Measurements from ENCODE around the gene SP1.
"Not testable (repeated sequence)": the region's sequence is repeated elsewhere in the genome, so short reads cannot be mapped to it uniquely, and the experiment has no call there.

The SP1 gene

GRCh38 chr12:53413485-53414204 lies 33.7 kb downstream of the SP1 start:
- DNase-seq (ENCODE audit: low spot score): no peak

GRCh38 chr12:53414756-53415417 lies 34.9 kb downstream of the SP1 start:
- no peak for DNase-seq (ENCODE audit: low spot score)

- not testable (repeated sequence) for DNase-seq (ENCODE audit: low spot score)
Measured at GRCh38 chr12:53415752-53416389, 35.9 kb downstream of the SP1 start.

GRCh38 chr12:53417291-53417816 lies 37.4 kb downstream of the SP1 start:
- DNase-seq (ENCODE audit: low spot score): not testable (repeated sequence)

- DNase-seq (ENCODE audit: low spot score): no peak
Measured at GRCh38 chr12:53418221-53418620, 38.2 kb downstream of the SP1 start.

GRCh38 chr12:53419756-53420155 lies 39.8 kb downstream of the SP1 start:
- no peak for DNase-seq (ENCODE audit: low spot score)

- DNase-seq (ENCODE audit: low spot score): not testable (repeated sequence)
Measured at GRCh38 chr12:53422247-53422646, 42.3 kb downstream of the SP1 start.

GRCh38 chr12:53423597-53423996 lies 43.6 kb downstream of the SP1 start, which contains the start of gene AMHR2:
AMHR2 (plus strand) TSS chr12:53423855; CDS start chr12:53423935, 80 bp downstream.
- no peak for DNase-seq (ENCODE audit: low spot score)

GRCh38 chr12:53424626-53425514 lies 44.9 kb downstream of the SP1 start:
- no peak for DNase-seq (ENCODE audit: low spot score)

GRCh38 chr12:53425515-53426150 lies 45.7 kb downstream of the SP1 start:
- no peak for DNase-seq (ENCODE audit: low spot score)

- peak; percentile 85 for DNase-seq (ENCODE audit: low spot score)
Measured at GRCh38 chr12:53427905-53428594, 48.1 kb downstream of the SP1 start.

GRCh38 chr12:53428741-53429140 lies 48.8 kb downstream of the SP1 start:
- DNase-seq (ENCODE audit: low spot score): no peak

GRCh38 chr12:53430116-53430515 lies 50.1 kb downstream of the SP1 start:
- no peak for DNase-seq (ENCODE audit: low spot score)

- DNase-seq (ENCODE audit: low spot score): no peak
Measured at GRCh38 chr12:53431187-53431586, 51.2 kb downstream of the SP1 start.

GRCh38 chr12:53435326-53435725 lies 55.4 kb downstream of the SP1 start:
- DNase-seq (ENCODE audit: low spot score): not testable (repeated sequence)

GRCh38 chr12:53439582-53439981 lies 59.6 kb downstream of the SP1 start:
- DNase-seq (ENCODE audit: low spot score): not testable (repeated sequence)

GRCh38 chr12:53441040-53441833 lies 61.3 kb downstream of the SP1 start, which contains the start of gene PRR13:
PRR13 (plus strand) TSS chr12:53441734; CDS start chr12:53442715, 981 bp downstream.
- peak; percentile 98 for DNase-seq (ENCODE audit: low spot score)

GRCh38 chr12:53443955-53444354 lies 64.0 kb downstream of the SP1 start:
- DNase-seq (ENCODE audit: low spot score): no peak

GRCh38 chr12:53444593-53445325 lies 64.8 kb downstream of the SP1 start:
- DNase-seq (ENCODE audit: low spot score): not testable (repeated sequence)

Measured in AG08395 (cell line).